Heart right ventricle (tissue), 16 donors: ENCODE results near the gene TIAL1. TPM values are rescaled to one million over a fixed set of nuclear protein-coding genes. Genes with fewer than 3 reads are reported as not detected.

Experiments used
- ATAC-seq, 8 donors: fragments of 200-7000 bp; cut with Tn5 transposase; one replicate each; pipeline ENCODE4 v1.9.1; 2020; ENCODE audit warnings: mild to moderate bottlenecking in 8 of 8, moderate library complexity in 8 of 8, moderate number of reproducible peaks in 1 of 8
- DNase-seq, 2 donors: peaks; one replicate each; pipeline ENCODE4 v3.0.0-alpha.2; 2020
- H3K27ac ChIP-seq, 10 donors: fragments of 200-600 bp; sonication (generic) in 2 of 10; one replicate each; pipeline versions ENCODE4 v1.5.0 to v1.8.0; 2020 to 2022; ENCODE audit warnings: mild to moderate bottlenecking in 3 of 10
- H3K27me3 ChIP-seq, 7 donors: fragments of 200-600 bp; one replicate each; pipeline ENCODE4 v1.8.0; 2021 to 2022; ENCODE audit warnings: mild to moderate bottlenecking in 2 of 7
- H3K36me3 ChIP-seq, 9 donors: fragments of 200-600 bp; sonication (generic) in 1 of 9; one replicate each; pipeline versions ENCODE4 v1.5.0 to v1.8.0; 2020 to 2022; ENCODE audit warnings: mild to moderate bottlenecking in 2 of 9
- H3K4me1 ChIP-seq, 9 donors: fragments of 200-600 bp; sonication (generic) in 1 of 9; one replicate each; pipeline versions ENCODE4 v1.5.0 to v1.8.0; 2020 to 2022; ENCODE audit warnings: mild to moderate bottlenecking in 4 of 9
- H3K4me3 ChIP-seq, 10 donors: fragments of 200-600 bp; sonication (generic) in 2 of 10; one replicate each; pipeline versions ENCODE4 v1.5.0 to v1.8.0; 2020 to 2022; ENCODE audit warnings: mild to moderate bottlenecking in 7 of 10, moderate library complexity in 2 of 10
- H3K9me3 ChIP-seq, 11 donors: fragments of 200-600 bp in 10 of 11; sonication (generic) in 2 of 11; one replicate each; pipeline versions ENCODE4 v1.5.0 to v1.8.0; 2013 to 2022; ENCODE audit warnings: mild to moderate bottlenecking in 2 of 11, control low read depth in 1 of 11, moderate library complexity in 1 of 11
- WGBS, 2 donors: extraction: QIAGEN DNeasy Blood & Tissue Kit; methylation state at CpG; one replicate each; pipeline ENCODE4 v1.1.7; 2013; ENCODE audit warnings: inconsistent platforms in 1 of 2; 5-methylcytosine and 5-hydroxymethylcytosine counted together
- intact Hi-C, 10 donors: fragments of 100-400 bp; cut with DNase I; formaldehyde crosslinking; loops; one replicate each; pipeline versions ENCODE4 v1.11.1 to v1.14.2; 2022
- polyA plus RNA-seq, 2 donors: library from polyadenylated mRNA; stranded (reverse); fragments of 200-250 nt; gene quantifications; one replicate each; pipeline ENCODE4 v1.2.3, GENCODE V29; 2013
- total RNA-seq, 10 donors: library from RNA; stranded (reverse); fragmentation: NEBNext Ultra II Directional in 3 of 10; extraction: Animal tissue kit (Norgen Biotek cat#: 25700) in 3 of 10; gene quantifications; one replicate each; pipeline versions ENCODE4 v1.2.1 to v1.2.4, GENCODE V29; 2021 to 2023
- TF ChIP-seq, protein P1 (sequence below), 9 donors: fragments of 200-600 bp; sonication (generic) in 2 of 9; IDR thresholded peaks; one replicate each; pipeline versions ENCODE4 v1.5.0 to v1.8.0; 2021 to 2022; ENCODE audit warnings: antibody characterized with exemption in 9 of 9, mild to moderate bottlenecking in 5 of 9, moderate library complexity in 1 of 9
- donor health status: Arrhythmogenic right ventricular cardiomyopathy.
- donor health status: ischemic (EF 13 %, LVEDD 7.1; RV severe dilation, severe dysfunction).
- donor health status: healthy with polysubstance abuse.
- donor health status: DM: no; HTN: yes; CAD: no.
- donor health status: DM: no; HTN: no; CAD: no.
- donor health status: ischemic (EF 25% LVEDD 6.9; RV normal size, moderate dysfunction).
- donor health status: ischemic (EF 25% LVEDD 5.7; RV mildly dilated, moderate dysfunction).
- donor health status: healthy.
- donor health status: DM: yes; HTN: yes; CAD: no.
- donor health status: Ischemic cardiomyopathy.
- donor health status: ischemic (EF 35%, LVEDD 5.7; RV mildly dilated, moderate dysfunction).
- donor health status: nonischemic (EF 11% LVEDD 7.7; RV severe dilation, severe dysfunction).
- donor health status: DM: yes; HTN: yes; CAD: no.
- donor health status: PGD.
- donor health status: ischemic (EF 29% LVEDD 5.4; RV normal size, mild dysfunction).
- donor health status: nonischemic (EF 23%, LVEDD 6.1; RV moderate dilation, normal function).

TIAL1 gene
- total and polyA plus RNA-seq, 12 donors, result 35.9 to 94.6 (median 69.9) TPM

DNA sequence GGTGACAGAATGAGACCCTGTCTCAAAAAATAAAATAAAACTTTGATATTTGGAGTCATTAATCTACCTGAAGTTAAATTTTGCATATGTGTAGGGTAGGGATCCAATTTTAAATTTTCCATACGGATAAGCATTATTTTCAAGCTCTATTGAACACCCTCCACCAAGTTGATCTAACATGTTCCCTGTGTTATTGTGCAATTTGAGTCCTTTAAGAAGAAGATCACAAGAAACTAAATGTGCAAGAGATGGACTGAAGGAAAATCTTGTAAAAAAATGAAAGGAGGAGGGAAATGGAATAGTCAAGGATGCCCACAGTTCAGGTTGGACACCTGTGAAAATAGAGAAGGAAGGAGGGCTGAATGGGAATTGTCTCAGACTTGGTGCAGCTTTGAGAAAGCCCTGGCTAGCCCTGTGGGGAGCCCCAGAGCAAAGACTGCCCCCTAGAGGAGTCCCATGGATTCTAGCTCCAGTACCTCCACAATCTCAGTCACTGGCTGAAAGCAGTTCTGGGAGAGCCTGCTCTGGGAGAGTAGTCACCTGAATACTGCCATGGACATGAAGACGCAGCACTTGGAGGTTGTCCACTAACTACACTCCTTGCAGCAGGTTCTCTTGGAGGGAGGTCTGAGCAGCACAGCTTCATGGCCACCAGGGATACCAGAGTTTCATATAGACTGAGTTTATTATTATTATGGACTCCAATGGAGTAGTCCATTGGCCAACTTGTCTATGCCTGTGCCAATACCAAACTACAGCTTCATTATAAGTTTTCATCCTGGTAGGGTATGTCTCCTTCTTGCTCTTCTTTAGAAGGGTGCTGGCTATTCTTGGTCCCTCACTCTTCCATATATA, 5.7 kb upstream of the TIAL1 start:
- intact Hi-C loops, result loop anchor here in 3 of 10 donors (10.0 kb wide), 3 partner anchors 232 to 262 kb away; no protein-coding TSS in a partner anchor
- peak in 2 of 8 donors; percentile 35 to 48 for ATAC-seq
- 69 to 70% methylated on average over 2 of the region's 2 CpGs for WGBS, 2 donors

DNA sequence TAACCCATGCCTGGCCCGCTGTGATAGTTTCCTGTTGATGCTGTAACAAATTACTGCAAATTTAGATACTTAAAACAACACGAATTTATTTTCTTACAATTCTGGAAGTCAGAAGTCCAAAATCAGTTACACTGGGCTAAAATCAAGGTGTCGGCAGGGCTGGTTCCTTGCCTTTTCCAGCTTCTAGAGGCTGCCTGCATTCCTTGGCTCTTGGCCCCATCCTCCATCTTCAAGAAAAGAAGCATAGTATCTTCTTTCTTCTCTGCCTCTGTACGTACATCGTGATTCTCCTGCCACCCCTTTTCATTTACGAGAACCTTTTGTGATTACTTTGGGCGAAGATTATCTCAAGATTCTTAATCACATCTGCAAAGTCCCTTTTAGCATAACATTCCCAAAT, 1.6 kb upstream of the TIAL1 start:
- Histone ChIP-seq H3K36me3 (peaks cover 0 to 13% (median 0%) of the 10 kb centered on the region in 9 donors), H3K9me3 (peaks cover 0 to 4% (median 0%) of the 10 kb centered on the region in 11 donors), H3K27me3 (no peaks in the 10 kb centered on the region), H3K4me1 (peaks cover 3 to 32% (median 30%) of the 10 kb centered on the region in 9 donors), H3K27ac (no peak overlapping the region), H3K4me3 (no peak overlapping the region)
- DNase-seq (no peak), ATAC-seq (no peak)
- WGBS, 2 donors, result 98 to 100% methylated on average over 7 of the region's 7 CpGs
- intact Hi-C loops, result loop anchor here in 5 of 10 donors (5.0 to 10.0 kb wide), 7 partner anchors 54 to 424 kb away; partner anchors contain the start of genes BAG3 (in 3 of the 5), MCMBP (in 2 of the 5), INPP5F (in 1 of the 5) and PRDX3 (in 1 of the 5)
- TF ChIP-seq, protein P1, sequence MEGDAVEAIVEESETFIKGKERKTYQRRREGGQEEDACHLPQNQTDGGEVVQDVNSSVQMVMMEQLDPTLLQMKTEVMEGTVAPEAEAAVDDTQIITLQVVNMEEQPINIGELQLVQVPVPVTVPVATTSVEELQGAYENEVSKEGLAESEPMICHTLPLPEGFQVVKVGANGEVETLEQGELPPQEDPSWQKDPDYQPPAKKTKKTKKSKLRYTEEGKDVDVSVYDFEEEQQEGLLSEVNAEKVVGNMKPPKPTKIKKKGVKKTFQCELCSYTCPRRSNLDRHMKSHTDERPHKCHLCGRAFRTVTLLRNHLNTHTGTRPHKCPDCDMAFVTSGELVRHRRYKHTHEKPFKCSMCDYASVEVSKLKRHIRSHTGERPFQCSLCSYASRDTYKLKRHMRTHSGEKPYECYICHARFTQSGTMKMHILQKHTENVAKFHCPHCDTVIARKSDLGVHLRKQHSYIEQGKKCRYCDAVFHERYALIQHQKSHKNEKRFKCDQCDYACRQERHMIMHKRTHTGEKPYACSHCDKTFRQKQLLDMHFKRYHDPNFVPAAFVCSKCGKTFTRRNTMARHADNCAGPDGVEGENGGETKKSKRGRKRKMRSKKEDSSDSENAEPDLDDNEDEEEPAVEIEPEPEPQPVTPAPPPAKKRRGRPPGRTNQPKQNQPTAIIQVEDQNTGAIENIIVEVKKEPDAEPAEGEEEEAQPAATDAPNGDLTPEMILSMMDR (IDR thresholded peaks at IDR 0.05), result no peak

More for the DNA sequence above, 5.7 kb upstream of the TIAL1 start:
- no peak for DNase-seq
- TF ChIP-seq, protein P1 (IDR thresholded peaks at IDR 0.05), result peak in 7 of 9 donors; percentile 16 to 62 (median 44)
- no peak overlapping the region for H3K4me3 ChIP-seq
- peaks cover 0 to 5% (median 3%) of the 10 kb centered on the region in 9 donors for H3K4me1 ChIP-seq
- H3K27me3 ChIP-seq, result no peaks in the 10 kb centered on the region
- H3K9me3 ChIP-seq, result peaks cover 0 to 4% (median 0%) of the 10 kb centered on the region in 11 donors
- no peak overlapping the region for H3K27ac ChIP-seq
- no peaks in the 10 kb centered on the region for H3K36me3 ChIP-seq

- peaks cover 0 to 13% (median 0%) of the 10 kb centered on the region in 9 donors for H3K36me3 ChIP-seq
- DNase-seq (no peak), ATAC-seq (no peak)
- WGBS, 2 donors, result 48 to 49% methylated on average over 21 of the region's 21 CpGs
- peak overlapping the region in 7 of 10 donors; percentile 92 to 99 (median 98) for H3K27ac ChIP-seq
- no peaks in the 10 kb centered on the region for H3K27me3 ChIP-seq
- intact Hi-C loops, result loop anchor here in 6 of 10 donors (1.0 to 10.0 kb wide), 10 partner anchors 53 to 423 kb away; partner anchors contain the start of genes BAG3 (in 5 of the 6), MCMBP (in 2 of the 6), INPP5F (in 1 of the 6) and PRDX3 (in 1 of the 6)
- peaks cover 3 to 40% (median 38%) of the 10 kb centered on the region in 9 donors for H3K4me1 ChIP-seq
- H3K9me3 ChIP-seq, result peaks cover 0 to 4% (median 0%) of the 10 kb centered on the region in 11 donors
- TF ChIP-seq, protein P1 (IDR thresholded peaks at IDR 0.05), result no peak
- peak overlapping the region in 9 of 10 donors; percentile 72 to 94 (median 86) for H3K4me3 ChIP-seq
Observed at GRCh38 chr10:119597405-119598186, 832 bp upstream of the TIAL1 start.
